A549 (cell line): ENCODE data around the gene MSH2. TPM values are rescaled to one million over a fixed set of nuclear protein-coding genes. Genes with fewer than 3 reads are reported as not detected.
A peak's percentile ranks its signal among the peaks of the same experiment; 100 is the strongest.
"Not testable (repeated sequence)": the region's sequence is repeated elsewhere in the genome, so short reads cannot be mapped to it uniquely, and the experiment has no call there.

Source experiments
- ATAC-seq, 2 experiments: fragments of 200-7000 bp in 1 of 2; fragments of >200 bp in 1 of 2; cut with Nextera tagmentation in 1 of 2; cut with Tn5 transposase in 1 of 2; 3 replicates each; pipeline versions ENCODE4 v1.8.0 to v1.9.1; 2018 to 2020; ENCODE audit warnings: mild to moderate bottlenecking in 1 of 2, moderate library complexity in 1 of 2
- CTCF ChIA-PET: fragments of 300-600 bp; sonication (Branson Sonifier 250); formaldehyde crosslinking; extraction: SDS; loops from one replicate; lab custom pipeline; 2021; ENCODE audit warnings: antibody characterized with exemption, inconsistent platforms; lab: Yijun Ruan, JAX
- POLR2A ChIA-PET: fragments of 350-600 bp; formaldehyde crosslinking; extraction: SDS; loops from one replicate; lab custom pipeline; 2021; ENCODE audit warnings: antibody characterized with exemption, inconsistent platforms; lab: Yijun Ruan, JAX
- DNase-seq, 2 experiments: peaks; one replicate each; pipeline versions ENCODE4 v3.0.0 to v3.0.0-alpha.2; 2011 to 2016; ENCODE audit warnings: low read depth in 1 of 2, low spot score in 1 of 2
- FAIRE-seq: peaks from 2 replicates; lab custom pipeline; 2011; peaks lifted over from hg19 to GRCh38; lab: Jason Lieb, UNC
- H3K27ac ChIP-seq, 2 experiments: fragments of >200 bp; sonication (Bioruptor Twin); formaldehyde crosslinking; 3 replicates each; pipeline ENCODE4 v1.5.1; 2016 to 2017
- H3K4me1 ChIP-seq: fragments of >200 bp; sonication (Bioruptor Twin); formaldehyde crosslinking; 3 replicates; pipeline ENCODE4 v1.6.1; 2016
- H3K4me2 ChIP-seq: fragments of >200 bp; sonication (Bioruptor Twin); formaldehyde crosslinking; 3 replicates; pipeline ENCODE4 v1.6.1; 2016
- H3K4me3 ChIP-seq: fragments of >200 bp; sonication (Bioruptor Twin); formaldehyde crosslinking; 3 replicates; pipeline ENCODE4 v1.5.1; 2016
- H3K9me3 ChIP-seq: fragments of >200 bp; sonication (Bioruptor Twin); formaldehyde crosslinking; 3 replicates; pipeline ENCODE4 v1.6.1; 2016
- CEBPB ChIP-seq, 2 experiments: fragments of >200 bp in 1 of 2; sonication (Bioruptor Twin) in 1 of 2; formaldehyde crosslinking in 1 of 2; IDR thresholded peaks; 2 replicates each; pipeline ENCODE4 v1.6.1; 2012 to 2016
- FOSL2 ChIP-seq, 2 experiments: fragments of 450-650 bp in 1 of 2; fragments of >200 bp in 1 of 2; sonication (Bioruptor Twin) in 1 of 2; formaldehyde crosslinking; IDR thresholded peaks; 2 replicates each; pipeline versions ENCODE4 v1.5.0 to v1.6.1; 2016 to 2020; ENCODE audit warnings: mild to moderate bottlenecking in 1 of 2, moderate library complexity in 1 of 2
- HDAC2 ChIP-seq: fragments of 200-600 bp; sonication (generic); IDR thresholded peaks from 2 replicates; pipeline ENCODE4 v1.6.1; 2016
- HEYL ChIP-seq: fragments of 250-450 bp; sonication (Bioruptor Pico); IDR thresholded peaks from 2 replicates; pipeline ENCODE4 v1.8.0; 2021; ENCODE audit warnings: mild to moderate bottlenecking, moderate library complexity
- HOXA7 ChIP-seq: fragments of 250-450 bp; sonication (Bioruptor Pico); IDR thresholded peaks from 2 replicates; pipeline ENCODE4 v1.5.0; 2020; ENCODE audit warnings: mild to moderate bottlenecking, moderate library complexity
- KDM5A ChIP-seq: fragments of 200-600 bp; sonication (generic); IDR thresholded peaks from 2 replicates; pipeline ENCODE4 v1.6.1; 2016; ENCODE audit warnings: antibody characterized with exemption, mild to moderate bottlenecking
- MAZ ChIP-seq: fragments of 150-350 bp; IDR thresholded peaks from 2 replicates; pipeline ENCODE4 v1.6.1; 2014; ENCODE audit warnings: antibody characterized with exemption, low read depth, low read length, borderline replicate concordance
- NR3C1 ChIP-seq: fragments of >200 bp; sonication (Bioruptor Twin); formaldehyde crosslinking; IDR thresholded peaks from 3 replicates; pipeline ENCODE4 v1.6.1; 2017
- POLR2A ChIP-seq: IDR thresholded peaks from 2 replicates; pipeline ENCODE4 v1.6.1; 2012; ENCODE audit warnings: mild to moderate bottlenecking, low read length
- RAD21 ChIP-seq, 2 experiments: fragments of >200 bp in 1 of 2; sonication (Bioruptor Twin) in 1 of 2; formaldehyde crosslinking in 1 of 2; IDR thresholded peaks in 1 of 2; conservative IDR thresholded peaks in 1 of 2; 2 replicates in 1 of 2; 3 replicates in 1 of 2; pipeline ENCODE4 v1.6.1; 2012 to 2018; ENCODE audit warnings: inconsistent platforms in 1 of 2
- RARB ChIP-seq: fragments of 250-450 bp; sonication (Bioruptor Pico); IDR thresholded peaks from 2 replicates; pipeline ENCODE4 v1.8.0; 2021; ENCODE audit warnings: mild to moderate bottlenecking, moderate library complexity
- RFX5 ChIP-seq: fragments of 450-650 bp; IDR thresholded peaks from 2 replicates; pipeline ENCODE4 v1.7.1; 2014; ENCODE audit warnings: antibody characterized with exemption, mild to moderate bottlenecking, moderate library complexity
- RNF2 ChIP-seq: fragments of 200-600 bp; sonication (generic); IDR thresholded peaks from 2 replicates; pipeline ENCODE4 v1.6.1; 2016; ENCODE audit warnings: low read depth, mild to moderate bottlenecking, antibody characterized with exemption, moderate library complexity, borderline replicate concordance
- SMC3 ChIP-seq: fragments of >200 bp; sonication (Bioruptor Twin); formaldehyde crosslinking; IDR thresholded peaks from 3 replicates; pipeline ENCODE4 v1.6.1; 2018; ENCODE audit warnings: inconsistent platforms
- TFCP2L1 ChIP-seq: fragments of 250-450 bp; sonication (Bioruptor Pico); IDR thresholded peaks from 2 replicates; pipeline ENCODE4 v1.5.0; 2021; ENCODE audit warnings: mild to moderate bottlenecking
- ZC3H11A ChIP-seq: fragments of 450-650 bp; IDR thresholded peaks from 2 replicates; pipeline ENCODE4 v1.6.1; 2014; ENCODE audit warnings: antibody characterized with exemption, mild to moderate bottlenecking
- ZFP36 ChIP-seq: fragments of 450-650 bp; IDR thresholded peaks from 2 replicates; pipeline ENCODE4 v1.6.1; 2014; ENCODE audit warnings: borderline replicate concordance; ENCODE audit not compliant: partially characterized antibody
- ZSCAN20 ChIP-seq: fragments of 250-450 bp; sonication (Bioruptor Pico); IDR thresholded peaks from 2 replicates; pipeline ENCODE4 v1.8.0; 2022; ENCODE audit warnings: mild to moderate bottlenecking, moderate library complexity
- WGBS: methylation state at CpG from one replicate; pipeline ENCODE4 v1.1.6; 2017; ENCODE audit errors: missing lambda C conversion rate; 5-methylcytosine and 5-hydroxymethylcytosine counted together
- polyA plus RNA-seq, 4 experiments: library from polyadenylated mRNA; depleted of rRNA in 3 of 4; stranded (reverse); fragments of >200 nt; fragmentation: RNase III in 1 of 4; extraction: RNeasy Plus Mini Kit Qiagen cat#74134 plus additional on column Dnase treatment in 1 of 4; gene quantifications; 2 replicates in 3 of 4; 3 replicates in 1 of 4; pipeline ENCODE4 v1.2.3, GENCODE V29; 2011 to 2017
- TF ChIP-seq, protein P1 (sequence below): fragments of >200 bp; sonication (Bioruptor Twin); formaldehyde crosslinking; IDR thresholded peaks from 3 replicates; pipeline ENCODE4 v1.5.1; 2016
- TF ChIP-seq, protein P2 (sequence below): fragments of 250-450 bp; sonication (Bioruptor Pico); IDR thresholded peaks from 2 replicates; pipeline ENCODE4 v1.5.0; 2020; ENCODE audit warnings: low read depth, mild to moderate bottlenecking, moderate library complexity
- TF ChIP-seq, protein P3 (sequence below): IDR thresholded peaks from 2 replicates; pipeline ENCODE4 v1.6.1; 2012; ENCODE audit warnings: low read depth, borderline replicate concordance
- TF ChIP-seq, protein P4 (sequence below): fragments of 200-600 bp; sonication (generic); IDR thresholded peaks from 2 replicates; pipeline ENCODE4 v1.6.1; 2016; ENCODE audit warnings: antibody characterized with exemption, mild to moderate bottlenecking, moderate library complexity
- TF ChIP-seq, protein P5 (sequence below): fragments of >200 bp; sonication (Bioruptor Twin); formaldehyde crosslinking; IDR thresholded peaks from 3 replicates; pipeline ENCODE4 v1.6.1; 2016
- TF ChIP-seq, protein P6 (sequence below): fragments of 450-650 bp; IDR thresholded peaks from 2 replicates; pipeline ENCODE4 v1.6.1; 2014; ENCODE audit warnings: antibody characterized with exemption
- TF ChIP-seq, protein P7 (sequence below): IDR thresholded peaks from 2 replicates; pipeline ENCODE4 v1.6.1; 2012

MSH2 gene
- polyA plus RNA-seq, 2 of the 4 experiments (the other 2 are of a cell fraction): 52.8 to 59.0 TPM

DNA sequence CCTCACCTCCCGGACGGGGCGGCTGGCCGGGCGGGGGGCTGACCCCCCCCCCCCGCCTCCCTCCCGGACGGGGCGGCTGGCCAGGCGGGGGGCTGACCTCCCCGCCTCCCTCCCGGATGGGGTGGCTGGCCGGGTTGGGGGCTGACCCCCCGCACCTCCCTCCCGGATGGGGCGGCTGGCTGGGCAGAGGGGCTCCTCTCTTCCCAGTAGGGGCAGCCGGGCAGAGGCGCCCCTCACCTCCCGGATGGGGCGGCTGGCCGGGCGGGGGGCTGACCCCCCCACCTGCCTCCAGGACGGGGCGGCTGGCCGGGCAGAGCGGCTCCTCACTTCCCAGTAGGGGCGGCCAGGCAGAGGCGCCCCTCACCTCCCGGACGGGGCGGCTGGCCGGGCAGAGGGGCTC, 30.1 kb downstream of the MSH2 start:
- DNase-seq, H3K27ac ChIP-seq, CTCF ChIA-PET, H3K4me1 ChIP-seq, FAIRE-seq, H3K4me3 ChIP-seq, POLR2A ChIA-PET, H3K4me2 ChIP-seq, ATAC-seq, H3K9me3 ChIP-seq: not testable (repeated sequence)
- no CpG with 5 or more reads among the region's 32 CpGs for WGBS

DNA sequence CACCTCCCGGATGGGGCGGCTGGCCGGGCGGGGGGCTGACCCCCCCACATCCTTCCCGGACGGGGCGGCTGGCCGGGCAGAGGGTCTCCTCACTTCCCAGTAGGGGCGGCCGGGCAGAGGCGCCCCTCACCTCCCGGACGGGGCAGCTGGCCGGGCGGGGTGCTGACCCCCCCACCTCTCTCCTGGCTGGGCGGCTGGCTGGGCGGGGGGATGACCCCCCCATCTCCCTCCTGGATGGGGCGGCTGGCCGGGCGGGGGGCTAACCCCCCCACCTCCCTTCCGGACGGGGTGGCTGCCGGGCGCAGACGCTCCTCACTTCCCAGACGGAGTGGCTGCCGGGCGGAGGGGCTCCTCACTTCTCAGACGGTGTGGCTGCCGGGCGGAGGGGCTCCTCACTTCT, 30.5 kb downstream of the MSH2 start:
- H3K4me3 ChIP-seq, CTCF ChIA-PET, H3K4me2 ChIP-seq, H3K27ac ChIP-seq, H3K4me1 ChIP-seq, ATAC-seq, POLR2A ChIA-PET, H3K9me3 ChIP-seq, FAIRE-seq, DNase-seq: not testable (repeated sequence)
- no CpG with 5 or more reads among the region's 31 CpGs for WGBS

DNA sequence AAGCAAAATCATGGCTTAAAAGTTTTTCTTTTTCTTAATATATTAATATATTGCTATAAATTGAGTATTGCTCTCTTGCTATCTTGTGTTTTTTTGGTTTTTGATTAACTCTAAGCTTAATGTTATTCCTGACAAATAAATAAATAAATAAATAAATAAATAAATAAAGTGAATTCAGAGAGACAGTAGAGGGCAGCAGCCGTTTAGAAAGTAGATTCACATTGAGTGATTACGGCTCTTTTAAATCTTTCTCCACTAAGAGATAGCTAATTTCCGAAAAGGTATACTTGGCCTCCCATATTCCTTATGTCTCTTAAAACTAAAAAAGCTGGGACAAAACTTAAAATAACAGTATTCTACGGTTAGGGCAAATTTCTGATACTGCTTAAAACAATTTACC, 34.3 kb downstream of the MSH2 start:
- DNase-seq: peak; percentile 40 to 51
- CTCF ChIA-PET: interaction anchor here (0.6 to 7.3 kb wide), 56 partner anchors 8 to 670 kb away, joined by 3 to 170 read pairs (median 4); partner anchors contain the start of gene MSH6
- H3K4me3 ChIP-seq: no peak overlapping the region
- POLR2A ChIA-PET: interaction anchor here (1.2 kb wide), 1 partner anchor 330 kb away, joined by 8 read pairs; no protein-coding TSS in a partner anchor
- H3K4me2 ChIP-seq: no peak overlapping the region
- H3K9me3 ChIP-seq: no peaks in the 10 kb centered on the region
- no peak for TF ChIP-seq POLR2A
- TF ChIP-seq, protein P1, sequence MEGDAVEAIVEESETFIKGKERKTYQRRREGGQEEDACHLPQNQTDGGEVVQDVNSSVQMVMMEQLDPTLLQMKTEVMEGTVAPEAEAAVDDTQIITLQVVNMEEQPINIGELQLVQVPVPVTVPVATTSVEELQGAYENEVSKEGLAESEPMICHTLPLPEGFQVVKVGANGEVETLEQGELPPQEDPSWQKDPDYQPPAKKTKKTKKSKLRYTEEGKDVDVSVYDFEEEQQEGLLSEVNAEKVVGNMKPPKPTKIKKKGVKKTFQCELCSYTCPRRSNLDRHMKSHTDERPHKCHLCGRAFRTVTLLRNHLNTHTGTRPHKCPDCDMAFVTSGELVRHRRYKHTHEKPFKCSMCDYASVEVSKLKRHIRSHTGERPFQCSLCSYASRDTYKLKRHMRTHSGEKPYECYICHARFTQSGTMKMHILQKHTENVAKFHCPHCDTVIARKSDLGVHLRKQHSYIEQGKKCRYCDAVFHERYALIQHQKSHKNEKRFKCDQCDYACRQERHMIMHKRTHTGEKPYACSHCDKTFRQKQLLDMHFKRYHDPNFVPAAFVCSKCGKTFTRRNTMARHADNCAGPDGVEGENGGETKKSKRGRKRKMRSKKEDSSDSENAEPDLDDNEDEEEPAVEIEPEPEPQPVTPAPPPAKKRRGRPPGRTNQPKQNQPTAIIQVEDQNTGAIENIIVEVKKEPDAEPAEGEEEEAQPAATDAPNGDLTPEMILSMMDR: peak; percentile 83
- TF ChIP-seq CEBPB (IDR thresholded peaks at IDR 0.05): no peak
- no peak for TF ChIP-seq MAZ
- TF ChIP-seq ZFP36: no peak
- TF ChIP-seq KDM5A: no peak
- no peak for TF ChIP-seq NR3C1
- TF ChIP-seq, protein P2, sequence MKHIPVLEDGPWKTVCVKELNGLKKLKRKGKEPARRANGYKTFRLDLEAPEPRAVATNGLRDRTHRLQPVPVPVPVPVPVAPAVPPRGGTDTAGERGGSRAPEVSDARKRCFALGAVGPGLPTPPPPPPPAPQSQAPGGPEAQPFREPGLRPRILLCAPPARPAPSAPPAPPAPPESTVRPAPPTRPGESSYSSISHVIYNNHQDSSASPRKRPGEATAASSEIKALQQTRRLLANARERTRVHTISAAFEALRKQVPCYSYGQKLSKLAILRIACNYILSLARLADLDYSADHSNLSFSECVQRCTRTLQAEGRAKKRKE (CRISPR knock-in tag): no peak
- TF ChIP-seq, protein P3, sequence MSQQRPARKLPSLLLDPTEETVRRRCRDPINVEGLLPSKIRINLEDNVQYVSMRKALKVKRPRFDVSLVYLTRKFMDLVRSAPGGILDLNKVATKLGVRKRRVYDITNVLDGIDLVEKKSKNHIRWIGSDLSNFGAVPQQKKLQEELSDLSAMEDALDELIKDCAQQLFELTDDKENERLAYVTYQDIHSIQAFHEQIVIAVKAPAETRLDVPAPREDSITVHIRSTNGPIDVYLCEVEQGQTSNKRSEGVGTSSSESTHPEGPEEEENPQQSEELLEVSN: no peak
- TF ChIP-seq, protein P4, sequence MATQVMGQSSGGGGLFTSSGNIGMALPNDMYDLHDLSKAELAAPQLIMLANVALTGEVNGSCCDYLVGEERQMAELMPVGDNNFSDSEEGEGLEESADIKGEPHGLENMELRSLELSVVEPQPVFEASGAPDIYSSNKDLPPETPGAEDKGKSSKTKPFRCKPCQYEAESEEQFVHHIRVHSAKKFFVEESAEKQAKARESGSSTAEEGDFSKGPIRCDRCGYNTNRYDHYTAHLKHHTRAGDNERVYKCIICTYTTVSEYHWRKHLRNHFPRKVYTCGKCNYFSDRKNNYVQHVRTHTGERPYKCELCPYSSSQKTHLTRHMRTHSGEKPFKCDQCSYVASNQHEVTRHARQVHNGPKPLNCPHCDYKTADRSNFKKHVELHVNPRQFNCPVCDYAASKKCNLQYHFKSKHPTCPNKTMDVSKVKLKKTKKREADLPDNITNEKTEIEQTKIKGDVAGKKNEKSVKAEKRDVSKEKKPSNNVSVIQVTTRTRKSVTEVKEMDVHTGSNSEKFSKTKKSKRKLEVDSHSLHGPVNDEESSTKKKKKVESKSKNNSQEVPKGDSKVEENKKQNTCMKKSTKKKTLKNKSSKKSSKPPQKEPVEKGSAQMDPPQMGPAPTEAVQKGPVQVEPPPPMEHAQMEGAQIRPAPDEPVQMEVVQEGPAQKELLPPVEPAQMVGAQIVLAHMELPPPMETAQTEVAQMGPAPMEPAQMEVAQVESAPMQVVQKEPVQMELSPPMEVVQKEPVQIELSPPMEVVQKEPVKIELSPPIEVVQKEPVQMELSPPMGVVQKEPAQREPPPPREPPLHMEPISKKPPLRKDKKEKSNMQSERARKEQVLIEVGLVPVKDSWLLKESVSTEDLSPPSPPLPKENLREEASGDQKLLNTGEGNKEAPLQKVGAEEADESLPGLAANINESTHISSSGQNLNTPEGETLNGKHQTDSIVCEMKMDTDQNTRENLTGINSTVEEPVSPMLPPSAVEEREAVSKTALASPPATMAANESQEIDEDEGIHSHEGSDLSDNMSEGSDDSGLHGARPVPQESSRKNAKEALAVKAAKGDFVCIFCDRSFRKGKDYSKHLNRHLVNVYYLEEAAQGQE: no peak
- TF ChIP-seq SMC3: peak; percentile 83
- peak; percentile 64 to 86 for TF ChIP-seq RAD21 (conservative IDR thresholded peaks at IDR 0.05 in 1 of 2, IDR thresholded peaks at IDR 0.05 in 1 of 2)
- no peak for TF ChIP-seq TFCP2L1 (CRISPR knock-in tag)
- TF ChIP-seq RNF2: no peak
- TF ChIP-seq, protein P5, sequence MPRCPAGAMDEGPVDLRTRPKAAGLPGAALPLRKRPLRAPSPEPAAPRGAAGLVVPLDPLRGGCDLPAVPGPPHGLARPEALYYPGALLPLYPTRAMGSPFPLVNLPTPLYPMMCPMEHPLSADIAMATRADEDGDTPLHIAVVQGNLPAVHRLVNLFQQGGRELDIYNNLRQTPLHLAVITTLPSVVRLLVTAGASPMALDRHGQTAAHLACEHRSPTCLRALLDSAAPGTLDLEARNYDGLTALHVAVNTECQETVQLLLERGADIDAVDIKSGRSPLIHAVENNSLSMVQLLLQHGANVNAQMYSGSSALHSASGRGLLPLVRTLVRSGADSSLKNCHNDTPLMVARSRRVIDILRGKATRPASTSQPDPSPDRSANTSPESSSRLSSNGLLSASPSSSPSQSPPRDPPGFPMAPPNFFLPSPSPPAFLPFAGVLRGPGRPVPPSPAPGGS: no peak
- TF ChIP-seq HOXA7 (CRISPR knock-in tag): no peak
- TF ChIP-seq ZSCAN20: no peak
- TF ChIP-seq, protein P6, sequence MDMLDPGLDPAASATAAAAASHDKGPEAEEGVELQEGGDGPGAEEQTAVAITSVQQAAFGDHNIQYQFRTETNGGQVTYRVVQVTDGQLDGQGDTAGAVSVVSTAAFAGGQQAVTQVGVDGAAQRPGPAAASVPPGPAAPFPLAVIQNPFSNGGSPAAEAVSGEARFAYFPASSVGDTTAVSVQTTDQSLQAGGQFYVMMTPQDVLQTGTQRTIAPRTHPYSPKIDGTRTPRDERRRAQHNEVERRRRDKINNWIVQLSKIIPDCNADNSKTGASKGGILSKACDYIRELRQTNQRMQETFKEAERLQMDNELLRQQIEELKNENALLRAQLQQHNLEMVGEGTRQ: no peak
- no peak for TF ChIP-seq HDAC2
- no peak for TF ChIP-seq RFX5
- TF ChIP-seq RARB (CRISPR knock-in tag): no peak
- peak; percentile 100 for TF ChIP-seq ZC3H11A
- no peak for TF ChIP-seq FOSL2 (IDR thresholded peaks at IDR 0.05)
- no peak for TF ChIP-seq FOSL2 (CRISPR knock-in tag; IDR thresholded peaks at IDR 0.05)
- TF ChIP-seq HEYL: no peak
- TF ChIP-seq, protein P7, sequence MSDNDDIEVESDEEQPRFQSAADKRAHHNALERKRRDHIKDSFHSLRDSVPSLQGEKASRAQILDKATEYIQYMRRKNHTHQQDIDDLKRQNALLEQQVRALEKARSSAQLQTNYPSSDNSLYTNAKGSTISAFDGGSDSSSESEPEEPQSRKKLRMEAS: no peak
- no peaks in the 10 kb centered on the region for H3K4me1 ChIP-seq
- WGBS: 36% methylated on average over 4 of the region's 4 CpGs
- no peak overlapping the region for H3K27ac ChIP-seq
- FAIRE-seq: no peak
- peak; percentile 58 to 68; a peak in 4 of 6 replicates for ATAC-seq
